ENCODE results near the gene MKLN1. TPM values are rescaled to one million over a fixed set of nuclear protein-coding genes. Genes with fewer than 3 reads are reported as not detected.
"Not testable (repeated sequence)": the region's sequence is repeated elsewhere in the genome, so short reads cannot be mapped to it uniquely, and the experiment has no call there.

Gene MKLN1
- total RNA-seq, 1 donor from 2014 or later = 39.3 TPM

- DNase-seq (ENCODE audit: missing footprints); intact Hi-C loops (cut with DNase I): not testable (repeated sequence)
Observed at GRCh38 chr7:131505037-131505620, 177.5 kb downstream of the MKLN1 start.

GRCh38 chr7:131505636-131506557, 178.2 kb downstream of the MKLN1 start:
- intact Hi-C loops (cut with DNase I) = no loop called here
- no peak for ATAC-seq
- no peak for DNase-seq (ENCODE audit: missing footprints)

More at GRCh38 chr7:131505037-131505620, 177.5 kb downstream of the MKLN1 start:
- not testable (repeated sequence) for ATAC-seq

GRCh38 chr7:131506597-131506996, 178.9 kb downstream of the MKLN1 start:
- no peak for ATAC-seq
- no peak for DNase-seq (ENCODE audit: missing footprints)
- intact Hi-C loops (cut with DNase I) = no loop called here

GRCh38 chr7:131507592-131508331, 180.1 kb downstream of the MKLN1 start:
- peak; percentile 93 for DNase-seq (ENCODE audit: missing footprints)
- intact Hi-C loops (cut with DNase I) = loop anchor here (1.0 kb wide), 1 partner anchor 147 kb away; no protein-coding TSS in a partner anchor
- peak; percentile 79 for ATAC-seq

GRCh38 chr7:131508754-131509486, 181.2 kb downstream of the MKLN1 start:
- DNase-seq (ENCODE audit: missing footprints) = no peak
- no peak for ATAC-seq
- intact Hi-C loops (cut with DNase I) = loop anchor here (1.0 kb wide), 1 partner anchor 145 kb away; no protein-coding TSS in a partner anchor

GRCh38 chr7:131509781-131510180, 182.1 kb downstream of the MKLN1 start:
- ATAC-seq (no peak), DNase-seq (ENCODE audit: missing footprints) (peak; percentile 49)
- intact Hi-C loops (cut with DNase I) = no loop called here

- intact Hi-C loops (cut with DNase I) = no loop called here
Observed at GRCh38 chr7:131511071-131511470, 183.4 kb downstream of the MKLN1 start.

GRCh38 chr7:131511774-131512535, 184.3 kb downstream of the MKLN1 start:
- intact Hi-C loops (cut with DNase I) = loop anchor here (2.0 kb wide), 1 partner anchor 45 kb away; the partner anchor contains the start of gene PODXL
- DNase-seq (ENCODE audit: missing footprints) (no peak), ATAC-seq (no peak)

More at GRCh38 chr7:131511071-131511470, 183.4 kb downstream of the MKLN1 start:
- ATAC-seq (no peak), DNase-seq (ENCODE audit: missing footprints) (peak; percentile 56)

GRCh38 chr7:131513245-131514061, 185.8 kb downstream of the MKLN1 start:
- DNase-seq (ENCODE audit: missing footprints) (peak; percentile 94), ATAC-seq (peak; percentile 95)
- intact Hi-C loops (cut with DNase I) = loop anchor here (2.0 kb wide), 1 partner anchor 43 kb away; the partner anchor contains the start of gene PODXL

GRCh38 chr7:131515471-131515870, 187.8 kb downstream of the MKLN1 start:
- DNase-seq (ENCODE audit: missing footprints); ATAC-seq; intact Hi-C loops (cut with DNase I): not testable (repeated sequence)

GRCh38 chr7:131517218-131517923, 189.7 kb downstream of the MKLN1 start:
- intact Hi-C loops (cut with DNase I) = no loop called here
- DNase-seq (ENCODE audit: missing footprints) (peak; percentile 47), ATAC-seq (no peak)

- intact Hi-C loops (cut with DNase I) = no loop called here
- ATAC-seq (no peak), DNase-seq (ENCODE audit: missing footprints) (peak; percentile 42)
Observed at GRCh38 chr7:131518626-131519025, 190.9 kb downstream of the MKLN1 start.

GRCh38 chr7:131521651-131522163, 194.0 kb downstream of the MKLN1 start:
- DNase-seq (ENCODE audit: missing footprints) = peak; percentile 28
- intact Hi-C loops (cut with DNase I) = loop anchor here (2.0 kb wide), 1 partner anchor 19 kb away; no protein-coding TSS in a partner anchor
- ATAC-seq = peak; percentile 39

- intact Hi-C loops (cut with DNase I) = loop anchor here (2.0 kb wide), 1 partner anchor 18 kb away; no protein-coding TSS in a partner anchor
- DNase-seq (ENCODE audit: missing footprints) (no peak), ATAC-seq (no peak)
Observed at GRCh38 chr7:131522325-131522930, 194.8 kb downstream of the MKLN1 start.

GRCh38 chr7:131524115-131524514, 196.4 kb downstream of the MKLN1 start:
- DNase-seq (ENCODE audit: missing footprints) = no peak
- intact Hi-C loops (cut with DNase I) = no loop called here
- ATAC-seq = no peak

All from Right ventricle myocardium inferior (tissue), 1 donor.